ENCODE data around the gene AGPS.
"Not testable (repeated sequence)": the region's sequence is repeated elsewhere in the genome, so short reads cannot be mapped to it uniquely, and the experiment has no call there.

The AGPS gene

GRCh38 chr2:177474301-177474700 lies 81.7 kb downstream of the AGPS start:
- no peak for DNase-seq (ENCODE audit: low read depth)

- peak; percentile 7 for DNase-seq (ENCODE audit: low read depth)
Measured at GRCh38 chr2:177474998-177475397, 82.4 kb downstream of the AGPS start.

DNA sequence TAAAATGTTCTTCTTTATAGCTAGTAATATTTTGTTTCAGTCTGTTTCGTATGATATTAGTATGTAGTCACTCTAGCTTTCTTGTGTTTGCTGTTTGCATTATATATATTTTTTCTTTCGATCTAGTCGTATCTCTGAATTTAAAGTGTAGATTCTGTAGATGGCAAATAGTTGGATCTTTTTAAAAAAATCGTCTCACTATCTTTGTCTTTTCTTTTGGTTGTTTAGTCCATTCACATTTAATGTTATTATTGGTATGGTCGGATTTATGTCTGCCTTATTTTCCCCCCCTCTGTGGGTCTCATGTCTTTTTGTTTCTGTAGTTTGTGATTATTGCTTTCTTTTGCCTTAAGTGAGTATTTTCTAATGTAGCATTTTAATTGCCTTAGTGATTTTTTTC lies 84.3 kb downstream of the AGPS start:
- no peak for DNase-seq (ENCODE audit: low read depth)

GRCh38 chr2:177478029-177478428 lies 85.5 kb downstream of the AGPS start:
- DNase-seq (ENCODE audit: low read depth): no peak

GRCh38 chr2:177478907-177479306 lies 86.3 kb downstream of the AGPS start:
- no peak for DNase-seq (ENCODE audit: low read depth)

DNA sequence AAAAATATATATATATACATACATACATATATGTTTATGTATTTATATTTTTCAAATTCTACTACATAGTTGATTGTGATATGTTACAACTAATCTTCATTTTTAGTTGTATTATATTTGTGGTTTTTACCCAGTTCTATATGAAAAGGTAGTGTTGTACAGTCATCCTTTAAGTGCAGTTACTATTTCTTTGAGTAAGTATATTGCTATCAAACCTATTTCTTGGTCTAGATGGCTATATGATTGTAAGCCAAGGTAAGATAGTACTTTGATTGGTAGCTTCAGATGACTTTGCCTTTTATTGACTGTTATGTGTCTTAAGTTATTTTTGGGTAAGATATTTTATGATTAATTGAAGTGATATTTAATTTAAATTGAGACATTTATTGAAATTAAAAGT lies 89.6 kb downstream of the AGPS start:
- no peak for DNase-seq (ENCODE audit: low read depth)

GRCh38 chr2:177483531-177483930 lies 91.0 kb downstream of the AGPS start:
- DNase-seq (ENCODE audit: low read depth): no peak

DNA sequence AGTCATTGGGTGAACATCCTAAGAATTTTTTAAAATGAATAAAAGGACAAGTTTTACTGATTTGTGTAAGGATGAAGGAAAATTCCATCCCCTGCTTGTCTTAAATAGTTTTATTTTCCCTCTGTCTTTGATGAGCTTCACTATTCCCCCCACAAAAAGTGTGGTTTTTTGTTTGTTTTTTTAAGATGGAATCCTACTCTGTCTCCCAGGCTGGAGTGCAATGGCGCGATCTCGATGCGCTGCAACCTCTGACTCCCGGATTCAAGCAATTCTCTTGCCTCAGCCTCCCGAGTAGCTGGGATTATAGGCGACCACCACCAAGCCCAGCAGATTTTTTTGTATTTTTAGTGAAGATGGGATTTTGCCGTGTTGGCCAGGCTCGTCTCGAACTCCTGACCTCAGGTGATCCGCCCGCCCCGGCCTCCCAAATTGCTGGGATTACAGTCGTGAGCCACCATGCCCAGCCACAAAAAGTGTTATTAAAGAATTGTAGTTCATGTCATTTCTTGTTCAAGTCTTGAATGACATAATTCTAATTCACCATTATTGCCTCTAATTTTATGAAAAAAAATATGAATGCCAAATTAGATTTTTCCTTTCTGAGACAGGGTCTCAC lies 91.7 kb downstream of the AGPS start:
- DNase-seq (ENCODE audit: low read depth): no peak

DNA sequence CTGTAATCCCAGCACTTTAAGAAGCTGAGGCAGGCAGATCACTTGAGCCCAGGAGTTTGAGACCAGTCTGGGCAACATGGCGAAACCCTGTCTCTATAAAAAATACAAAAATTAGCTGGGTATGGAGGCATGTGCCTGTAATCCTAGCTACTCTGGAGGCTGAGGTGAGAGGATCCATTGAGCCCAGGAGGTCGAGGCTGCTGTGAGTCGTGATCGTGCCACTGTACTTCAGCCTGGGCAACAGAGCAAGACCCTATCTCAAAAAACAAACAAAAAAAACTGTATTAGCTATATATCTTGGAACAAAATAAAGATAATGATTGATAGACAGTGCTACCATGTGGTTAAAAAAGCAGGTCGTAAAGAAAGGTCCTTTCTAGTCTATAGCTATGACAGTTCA lies 93.1 kb downstream of the AGPS start:
- DNase-seq (ENCODE audit: low read depth): not testable (repeated sequence)

GRCh38 chr2:177489719-177490301 lies 97.2 kb downstream of the AGPS start:
- DNase-seq (ENCODE audit: low read depth): peak; percentile 15

GRCh38 chr2:177495945-177496344 lies 103.4 kb downstream of the AGPS start:
- no peak for DNase-seq (ENCODE audit: low read depth)

- DNase-seq (ENCODE audit: low read depth): no peak
Measured at GRCh38 chr2:177496921-177497320, 104.3 kb downstream of the AGPS start.

- no peak for DNase-seq (ENCODE audit: low read depth)
Measured at GRCh38 chr2:177501186-177501585, 108.6 kb downstream of the AGPS start.

GRCh38 chr2:177506505-177506904 lies 113.9 kb downstream of the AGPS start:
- no peak for DNase-seq (ENCODE audit: low read depth)

DNA sequence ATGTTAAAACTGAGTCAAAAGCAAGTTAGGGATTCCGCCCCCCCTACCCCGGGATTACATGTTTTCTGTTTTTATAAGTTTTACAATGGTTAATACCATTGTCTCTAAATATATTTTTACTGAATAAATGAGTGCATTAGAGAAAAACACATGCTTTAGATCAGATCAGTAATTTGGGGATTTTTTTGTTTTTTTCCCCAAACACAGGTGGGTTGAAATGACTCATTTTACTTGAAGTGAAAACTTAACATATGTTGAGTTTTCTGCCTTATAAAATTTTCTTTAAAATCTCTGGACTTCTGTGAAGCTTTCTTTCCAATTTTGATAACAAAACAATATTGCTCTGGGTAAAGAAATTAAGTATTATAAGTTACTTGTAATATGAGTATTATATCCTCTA lies 114.4 kb downstream of the AGPS start:
- DNase-seq (ENCODE audit: low read depth): no peak

- DNase-seq (ENCODE audit: low read depth): no peak
Measured at GRCh38 chr2:177516824-177517544, 124.4 kb downstream of the AGPS start.

- DNase-seq (ENCODE audit: low read depth): no peak
Measured at GRCh38 chr2:177518754-177519153, 126.2 kb downstream of the AGPS start.

DNA sequence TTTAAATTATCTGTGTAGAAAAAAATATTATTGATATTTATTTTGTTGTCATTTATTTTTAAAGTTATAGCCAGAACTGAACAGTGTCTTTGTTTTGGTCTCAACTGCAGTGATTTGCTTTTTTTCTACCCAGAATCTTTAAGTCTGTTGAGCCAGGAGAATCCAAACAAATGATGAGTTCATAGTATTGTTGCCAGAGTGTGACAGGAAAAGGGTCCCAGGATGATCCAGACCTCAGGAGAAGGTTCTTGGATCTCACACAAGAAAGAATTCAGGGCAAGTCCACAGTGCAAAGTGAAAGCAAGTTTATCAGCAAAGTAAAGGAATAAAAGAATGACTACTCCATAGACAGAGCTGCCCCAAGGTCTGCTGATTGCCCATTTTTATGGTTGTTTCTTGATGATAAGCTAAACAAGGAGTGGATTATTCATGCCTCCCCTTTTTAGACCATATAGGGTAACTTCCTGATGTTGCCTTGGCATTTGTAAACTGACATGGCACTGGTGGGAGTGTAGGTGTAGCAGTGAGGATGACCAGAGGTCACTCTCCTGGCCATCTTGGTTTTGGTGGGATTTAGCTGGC lies 127.1 kb downstream of the AGPS start:
- no peak for DNase-seq (ENCODE audit: low read depth)

- DNase-seq (ENCODE audit: low read depth): no peak
Measured at GRCh38 chr2:177520324-177520723, 127.8 kb downstream of the AGPS start.

GRCh38 chr2:177523781-177524180 lies 131.2 kb downstream of the AGPS start:
- DNase-seq (ENCODE audit: low read depth): no peak

DNA sequence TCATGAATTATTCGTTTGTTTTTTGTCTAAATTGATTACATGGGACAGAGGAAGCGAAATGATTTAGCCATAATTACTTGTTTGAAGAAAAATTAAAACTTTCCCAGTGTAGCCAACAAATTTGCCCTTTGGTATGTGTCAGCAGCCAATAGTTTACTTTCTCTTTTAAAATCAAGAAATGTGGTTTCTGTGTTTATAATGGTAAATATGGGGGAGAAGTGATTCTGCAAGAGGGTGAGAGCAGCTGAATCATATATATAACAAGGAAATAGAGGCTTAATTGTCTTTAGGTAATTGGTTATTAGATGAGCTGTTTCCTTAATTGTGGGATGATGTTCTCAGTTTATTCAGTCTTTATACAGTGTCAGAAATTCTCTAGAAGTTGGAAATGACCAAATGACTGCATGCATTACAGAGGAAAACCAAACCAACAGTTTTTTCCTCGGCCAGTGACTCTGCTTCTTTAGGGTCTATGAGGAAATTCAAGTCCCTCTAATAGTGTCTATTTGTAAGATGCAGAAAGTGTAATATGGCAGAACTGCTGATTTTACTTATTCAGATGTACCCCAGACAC lies 132.9 kb downstream of the AGPS start:
- DNase-seq (ENCODE audit: low read depth): no peak

- DNase-seq (ENCODE audit: low read depth): no peak
Measured at GRCh38 chr2:177528351-177528933, 135.9 kb downstream of the AGPS start.

Measured in stromal cell of bone marrow (primary cell).